Activated gamma-delta T cell (primary cell): ENCODE measurements around the gene IGFL3.
"Not testable (repeated sequence)": the region's sequence is repeated elsewhere in the genome, so short reads cannot be mapped to it uniquely, and the experiment has no call there.

ENCODE experiments used
- DNase-seq: peaks from one replicate; lab custom pipeline; 2025; lab: John Stamatoyannopoulos, UW

The IGFL3 gene

GRCh38 chr19:46125447-46125846 is 959 bp upstream of the IGFL3 start:
- no peak for DNase-seq

- DNase-seq, result no peak
Measured at GRCh38 chr19:46118136-46118535, 6.4 kb downstream of the IGFL3 start.

GRCh38 chr19:46116121-46116520 is 8.4 kb downstream of the IGFL3 start:
- no peak for DNase-seq

- no peak for DNase-seq
Measured at GRCh38 chr19:46115396-46116106, 8.9 kb downstream of the IGFL3 start.

GRCh38 chr19:46113726-46114125 is 10.8 kb downstream of the IGFL3 start:
- DNase-seq, result no peak

- DNase-seq, result no peak
Measured at GRCh38 chr19:46112527-46112926, 12.0 kb downstream of the IGFL3 start.

- no peak for DNase-seq
Measured at GRCh38 chr19:46111376-46111775, 13.1 kb downstream of the IGFL3 start.

GRCh38 chr19:46109876-46110275 is 14.6 kb downstream of the IGFL3 start:
- no peak for DNase-seq

GRCh38 chr19:46107371-46107770 is 17.1 kb downstream of the IGFL3 start:
- DNase-seq, result no peak

GRCh38 chr19:46102333-46102732 is 22.2 kb downstream of the IGFL3 start:
- not testable (repeated sequence) for DNase-seq

GRCh38 chr19:46101293-46101692 is 23.2 kb downstream of the IGFL3 start:
- DNase-seq, result no peak

GRCh38 chr19:46100344-46100743 is 24.1 kb downstream of the IGFL3 start:
- no peak for DNase-seq

- DNase-seq, result no peak
Measured at GRCh38 chr19:46090444-46090843, 34.0 kb downstream of the IGFL3 start.

- no peak for DNase-seq
Measured at GRCh38 chr19:46089432-46089831, 35.1 kb downstream of the IGFL3 start.

- DNase-seq, result no peak
Measured at GRCh38 chr19:46088101-46088500, 36.4 kb downstream of the IGFL3 start.

GRCh38 chr19:46085888-46086287 is 38.6 kb downstream of the IGFL3 start:
- DNase-seq, result no peak

GRCh38 chr19:46082728-46083050 is 41.8 kb downstream of the IGFL3 start:
- no peak for DNase-seq

- no peak for DNase-seq
Measured at GRCh38 chr19:46081928-46082727, 42.4 kb downstream of the IGFL3 start.

GRCh38 chr19:46080561-46080960 is 43.9 kb downstream of the IGFL3 start:
- no peak for DNase-seq

- no peak for DNase-seq
Measured at GRCh38 chr19:46079576-46079975, 44.9 kb downstream of the IGFL3 start.

GRCh38 chr19:46078573-46079332 is 45.7 kb downstream of the IGFL3 start:
- DNase-seq, result not testable (repeated sequence)

GRCh38 chr19:46077815-46078167 is 46.7 kb downstream of the IGFL3 start:
- DNase-seq, result no peak
